GM18519 (cell line): ENCODE measurements around the gene ZNF618.
"Not testable (repeated sequence)": the region's sequence is repeated elsewhere in the genome, so short reads cannot be mapped to it uniquely, and the experiment has no call there.

ENCODE experiments used
- ATAC-seq: cut with Tn5 transposase; IDR thresholded peaks from one replicate; pipeline ENCODE4 v1.9.1; 2021; ENCODE audit warnings: mild to moderate bottlenecking, moderate library complexity; ENCODE audit not compliant: unreplicated experiment, low FRiP score

The ZNF618 gene

GRCh38 chr9:114033397-114034103 lies 157.4 kb downstream of the ZNF618 start:
- ATAC-seq = no peak

DNA sequence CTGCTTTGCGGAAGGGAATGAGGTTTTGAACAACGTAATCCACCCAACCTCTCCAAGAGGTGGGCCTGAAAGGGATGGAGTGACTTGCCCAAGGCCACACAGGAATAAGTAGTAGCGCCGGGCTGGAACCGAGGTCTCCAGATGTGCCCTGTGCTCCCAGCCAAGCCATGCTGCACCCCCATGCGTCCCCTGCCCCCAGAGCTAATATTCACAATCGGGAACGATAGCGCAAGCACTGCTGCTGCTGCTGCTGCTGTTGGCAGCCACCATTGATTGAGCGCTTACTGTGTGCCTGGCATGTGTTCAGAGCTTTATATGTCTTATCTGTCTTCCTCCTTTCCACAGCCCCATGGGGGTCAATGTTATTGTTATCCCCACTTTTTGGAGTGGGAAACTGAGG lies 158.1 kb downstream of the ZNF618 start:
- ATAC-seq = no peak

DNA sequence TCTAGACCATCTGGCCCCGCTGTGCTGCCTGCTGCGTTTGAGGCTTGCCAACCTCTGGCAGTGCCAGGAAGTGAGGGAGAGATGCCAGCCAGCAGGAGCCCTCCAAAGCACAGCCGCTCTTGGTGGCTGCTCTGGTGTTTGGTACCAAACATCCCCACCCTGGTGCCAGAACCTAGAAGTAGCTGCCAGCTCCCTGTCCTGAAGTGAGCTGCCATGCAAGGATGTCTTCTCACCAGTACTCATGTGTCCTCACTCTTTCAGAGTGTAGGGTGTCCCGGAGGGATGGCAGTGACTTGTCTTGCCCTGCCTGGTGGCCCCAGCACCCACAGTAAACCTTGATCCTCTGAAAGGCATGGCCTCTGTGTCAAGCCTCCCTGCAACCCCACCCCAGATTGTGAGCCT lies 158.6 kb downstream of the ZNF618 start:
- ATAC-seq = no peak

DNA sequence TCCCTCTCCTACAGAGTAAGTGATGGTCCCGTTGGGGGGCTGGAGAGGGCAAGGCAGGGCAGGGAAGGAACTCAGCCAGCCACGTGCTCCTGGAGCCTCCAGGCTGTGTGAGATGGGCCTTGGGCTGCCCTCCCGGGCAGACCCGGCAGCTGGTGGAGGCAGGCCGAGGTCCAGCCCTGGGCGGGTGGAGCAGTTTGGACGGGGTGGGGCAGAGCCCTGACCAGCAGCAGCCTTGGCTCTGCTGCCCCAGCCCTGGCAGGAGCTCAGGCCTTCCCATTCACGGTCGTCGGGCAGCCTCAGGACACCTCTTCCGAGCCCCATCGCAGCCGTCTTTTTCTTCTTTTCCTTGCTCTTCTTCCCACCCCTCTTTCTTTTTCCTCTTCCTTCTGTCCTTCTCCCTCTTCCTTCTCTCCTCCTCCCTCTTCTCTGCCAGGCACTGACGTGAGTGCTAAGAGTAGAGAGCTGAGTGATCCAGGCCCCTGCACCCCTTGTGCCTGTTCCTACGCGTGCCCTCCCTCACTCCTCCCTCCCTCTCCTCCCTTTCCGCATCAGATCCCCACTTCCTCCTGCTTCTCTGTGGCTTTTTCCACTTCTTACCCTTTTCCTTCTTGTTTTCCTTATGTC lies 159.2 kb downstream of the ZNF618 start:
- no peak for ATAC-seq

DNA sequence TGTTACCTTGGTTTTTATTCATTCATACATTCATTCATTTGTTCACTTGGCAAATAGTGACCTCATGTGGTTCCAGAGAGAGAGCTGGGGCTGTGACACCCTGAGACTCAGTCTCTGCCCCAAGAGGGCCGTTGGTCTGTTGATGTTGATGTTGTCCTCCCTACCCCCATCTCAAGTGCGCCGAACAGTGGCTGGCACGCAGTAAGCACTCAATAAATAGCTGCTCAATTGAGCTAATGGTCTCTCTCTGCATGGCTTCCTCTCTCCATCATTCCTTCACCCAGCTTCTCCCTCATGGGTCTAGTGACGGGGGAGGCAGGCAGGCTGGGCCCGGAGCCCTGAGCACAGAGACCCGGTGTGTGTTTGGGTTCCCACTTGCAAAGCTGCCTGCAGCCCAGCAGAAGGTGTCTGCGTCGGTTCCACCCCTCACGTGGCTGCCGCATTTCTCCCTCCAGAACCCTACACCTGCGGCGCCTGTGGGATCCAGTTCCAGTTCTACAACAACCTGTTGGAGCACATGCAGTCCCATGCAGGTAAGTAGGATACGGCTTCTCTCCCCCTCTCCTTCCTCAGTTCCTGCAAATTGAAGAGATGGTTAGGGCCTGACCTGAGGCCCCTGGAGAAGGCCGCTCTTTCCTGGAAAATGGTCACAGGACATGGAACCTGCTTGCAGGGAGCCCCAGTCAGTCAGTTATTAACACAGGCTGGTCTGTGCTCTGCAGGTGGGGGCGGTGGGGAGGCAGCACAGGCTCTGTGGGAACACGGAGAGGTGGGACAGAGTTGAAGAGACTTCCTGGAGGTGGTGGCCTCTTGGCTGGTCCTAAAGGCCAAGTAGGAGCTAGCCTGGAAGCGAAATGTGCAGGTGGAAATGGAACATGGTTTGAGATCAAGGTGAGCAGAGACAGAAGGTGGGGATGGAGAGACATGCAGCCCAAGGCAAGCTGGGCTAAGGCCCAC lies 160.0 kb downstream of the ZNF618 start:
- ATAC-seq = no peak

GRCh38 chr9:114037249-114037648 lies 161.1 kb downstream of the ZNF618 start:
- ATAC-seq = no peak

- ATAC-seq = no peak
Observed at GRCh38 chr9:114037961-114038723, 162.0 kb downstream of the ZNF618 start.

DNA sequence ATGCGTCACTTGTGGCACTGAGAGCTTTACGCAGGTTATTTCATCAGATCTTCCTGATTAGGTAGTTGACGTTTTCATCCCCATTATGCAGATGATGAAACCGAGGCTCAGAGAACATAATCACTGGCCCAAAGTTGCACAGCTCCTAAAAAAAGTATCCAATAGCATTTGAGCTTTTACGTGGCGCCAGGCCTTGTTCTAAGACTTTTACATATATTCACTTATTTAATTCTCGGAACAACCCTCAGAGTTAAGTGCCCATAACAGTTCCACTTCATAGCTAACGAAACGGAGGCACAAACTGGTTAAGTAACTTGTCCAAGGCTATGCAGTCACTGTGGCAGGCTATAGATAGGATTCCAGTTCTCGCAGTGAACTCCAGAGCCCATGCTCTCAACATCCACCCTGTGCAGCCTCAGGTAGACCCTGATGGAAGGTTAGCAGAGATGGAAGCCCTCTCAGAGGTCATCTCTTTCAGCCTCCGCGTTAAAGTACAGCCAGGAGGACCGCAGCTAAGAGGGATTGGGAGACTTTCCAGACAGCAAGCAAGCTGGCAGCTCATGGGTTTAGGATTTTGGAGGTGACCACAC lies 162.7 kb downstream of the ZNF618 start:
- ATAC-seq = no peak

GRCh38 chr9:114039484-114039883 lies 163.4 kb downstream of the ZNF618 start:
- ATAC-seq = no peak

DNA sequence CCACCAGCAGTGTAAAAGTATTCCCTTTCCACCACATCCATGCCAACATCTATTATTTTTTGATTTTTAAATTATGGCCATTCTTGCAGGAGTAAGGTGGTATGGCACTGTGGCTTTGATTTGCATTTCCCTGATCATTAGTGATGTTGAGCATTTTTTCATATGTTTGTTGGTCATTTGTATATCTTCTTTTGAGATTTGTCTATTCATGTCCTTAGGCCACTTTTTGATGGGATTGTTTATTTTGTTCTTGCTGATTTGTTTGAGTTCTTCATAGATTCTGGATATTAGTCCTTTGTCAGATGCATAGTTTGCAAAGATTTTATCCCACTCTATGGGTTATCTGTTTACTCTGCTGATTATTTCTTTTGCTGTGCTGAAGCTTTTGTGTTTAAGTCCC lies 167.6 kb downstream of the ZNF618 start:
- ATAC-seq = not testable (repeated sequence)

DNA sequence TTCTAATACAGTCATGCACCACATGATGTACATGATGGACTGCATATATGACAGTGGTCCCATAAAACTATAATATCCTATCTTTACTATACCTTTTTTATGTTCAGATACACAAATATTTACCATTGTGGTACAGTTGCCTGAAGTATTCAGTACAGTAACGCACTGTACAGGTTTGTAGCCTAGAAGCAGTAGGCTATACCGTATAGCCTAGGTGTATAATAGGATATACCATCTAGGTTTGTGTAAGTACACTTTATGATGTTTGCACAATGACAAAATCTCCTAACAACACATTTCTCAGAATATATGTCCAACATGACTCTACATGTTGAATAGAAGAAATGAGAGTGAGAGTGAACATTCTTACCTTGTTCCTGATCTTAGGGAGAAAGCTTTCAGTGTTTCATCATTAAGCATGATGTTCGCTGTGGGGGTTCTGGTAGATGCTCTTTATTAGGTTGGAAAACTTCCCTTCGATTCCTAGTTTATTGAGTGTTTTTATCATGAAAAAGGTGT lies 170.2 kb downstream of the ZNF618 start:
- no peak for ATAC-seq

- no peak for ATAC-seq
Observed at GRCh38 chr9:114046875-114047274, 170.8 kb downstream of the ZNF618 start.

- no peak for ATAC-seq
Observed at GRCh38 chr9:114047717-114048116, 171.6 kb downstream of the ZNF618 start.

GRCh38 chr9:114048533-114049415 lies 172.7 kb downstream of the ZNF618 start:
- ATAC-seq = no peak

- no peak for ATAC-seq
Observed at GRCh38 chr9:114049441-114050225, 173.5 kb downstream of the ZNF618 start.

DNA sequence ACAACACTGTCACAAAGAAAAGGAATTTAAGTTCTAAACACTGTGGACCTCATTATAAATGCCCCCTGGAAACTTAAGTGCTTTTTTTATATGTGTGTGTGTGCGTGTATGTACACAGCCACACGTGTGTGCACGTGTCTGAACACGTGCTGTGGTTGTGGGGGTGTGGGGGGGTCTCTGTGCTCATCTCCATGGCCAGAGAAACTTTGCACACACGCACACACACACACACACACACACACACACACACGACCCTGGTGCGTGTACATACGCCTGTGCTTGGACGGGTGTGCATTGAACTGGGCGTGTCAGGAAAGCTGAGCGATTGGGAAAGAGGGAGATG lies 174.1 kb downstream of the ZNF618 start:
- no peak for ATAC-seq

DNA sequence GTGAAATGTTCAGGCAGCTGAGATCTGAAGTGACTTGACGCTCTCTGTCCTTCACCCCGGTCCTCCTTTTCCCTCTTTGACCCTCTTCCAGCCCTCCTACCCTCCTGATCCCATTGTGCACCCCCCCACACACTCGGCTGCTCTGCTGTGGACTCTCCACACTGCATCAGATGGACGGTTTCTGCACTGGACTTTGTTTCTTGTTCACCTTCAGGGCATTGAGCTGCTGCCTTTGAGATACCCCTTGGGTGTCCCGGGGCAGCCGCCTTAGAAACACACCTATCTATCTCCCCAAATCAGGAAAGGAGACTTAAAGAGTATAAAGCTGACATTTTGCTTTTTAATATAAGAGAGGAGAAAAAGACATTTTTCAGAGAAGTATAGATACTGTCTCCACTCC lies 174.5 kb downstream of the ZNF618 start:
- ATAC-seq = no peak

GRCh38 chr9:114051281-114051680 lies 175.2 kb downstream of the ZNF618 start:
- no peak for ATAC-seq
